ENCODE data around the gene PDE3B. TPM values are rescaled to one million over a fixed set of nuclear protein-coding genes. Genes with fewer than 3 reads are reported as not detected.

The PDE3B gene
- total RNA-seq, 1 experiment from 2014 or later, result 6.7 TPM

DNA sequence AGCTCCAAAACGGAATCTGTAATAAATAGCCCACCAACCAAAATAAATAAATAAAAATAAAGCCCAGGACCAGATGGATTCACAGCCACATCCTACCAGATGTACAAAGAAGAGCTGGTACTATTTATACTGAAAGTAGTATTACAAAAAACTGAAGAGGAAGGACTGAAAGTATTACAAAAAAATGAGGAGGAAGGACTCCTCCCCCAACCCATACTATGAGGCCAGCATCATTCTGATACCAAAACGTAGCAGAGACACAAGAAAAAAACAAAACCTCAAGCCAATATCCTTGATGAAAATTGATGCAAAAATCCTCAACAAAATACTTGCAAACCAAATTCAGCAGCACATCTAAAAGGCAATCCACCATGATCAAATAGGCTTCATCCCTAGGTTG, 183.0 kb downstream of the PDE3B start:
- H2AFZ ChIP-seq (ENCODE audit: low read depth, low read length, poor library complexity, severe bottlenecking), result no peak overlapping the region
- ChIA-PET RAD21 (ENCODE audit: low non-redundant PET in 1 of 2, low total read pairs in 2 of 2, uncharacterized antibody in 2 of 2, unreplicated experiment in 2 of 2) (no interaction called here), POLR2A (no interaction called here), CTCF (no interaction called here)
- BruUV-seq (replicated peaks), result no TSS peak
- H3K4me2 ChIP-seq (ENCODE audit: low read length), result no peak overlapping the region
- no peaks in the 10 kb centered on the region for H3K27me3 ChIP-seq (ENCODE audit: insufficient read depth, low read length)
- no peak overlapping the region for H3K4me3 ChIP-seq (replicated peaks in 1 of 2; ENCODE audit: low read depth in 1 of 2, low read length in 2 of 2)
- H3K9ac ChIP-seq (ENCODE audit: low read length), result no peak overlapping the region
- no peaks in the 10 kb centered on the region for H4K20me1 ChIP-seq (ENCODE audit: insufficient read depth)
- intact Hi-C loops (cut with micrococcal nuclease), result no loop called here
- H3K4me1 ChIP-seq (ENCODE audit: control insufficient read depth in 1 of 2, insufficient read depth in 2 of 2, low read length in 2 of 2), result no peaks in the 10 kb centered on the region
- DNase-seq (ENCODE audit: low read depth, low spot score) (no peak), ATAC-seq (no peak)
- no peaks in the 10 kb centered on the region for H3K9me2 ChIP-seq (ENCODE audit: insufficient read depth)
- H3K79me2 ChIP-seq (ENCODE audit: insufficient read depth, low read length), result no peaks in the 10 kb centered on the region
- no peaks in the 10 kb centered on the region for H3K36me3 ChIP-seq (ENCODE audit: control insufficient read depth in 1 of 2, insufficient read depth in 2 of 2, low read length in 2 of 2)
- TF ChIP-seq, protein P1, sequence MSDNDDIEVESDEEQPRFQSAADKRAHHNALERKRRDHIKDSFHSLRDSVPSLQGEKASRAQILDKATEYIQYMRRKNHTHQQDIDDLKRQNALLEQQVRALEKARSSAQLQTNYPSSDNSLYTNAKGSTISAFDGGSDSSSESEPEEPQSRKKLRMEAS (IDR thresholded peaks at IDR 0.05), result no peak
- TF ChIP-seq SP1 (IDR thresholded peaks at IDR 0.05; ENCODE audit: low read depth) (no peak), POLR2AphosphoS5 (IDR thresholded peaks at IDR 0.05; ENCODE audit: low read depth, low read length) (no peak), EGR1 (IDR thresholded peaks at IDR 0.05; ENCODE audit: low read depth) (no peak), ZNF274 (IDR thresholded peaks at IDR 0.05; ENCODE audit: low read depth, low read length) (no peak), EZH2 (IDR thresholded peaks at IDR 0.05) (no peak), ELF1 (IDR thresholded peaks at IDR 0.05; ENCODE audit: borderline replicate concordance, low read depth) (no peak), ZFX (IDR thresholded peaks at IDR 0.05) (no peak)
- TF ChIP-seq, protein P2, sequence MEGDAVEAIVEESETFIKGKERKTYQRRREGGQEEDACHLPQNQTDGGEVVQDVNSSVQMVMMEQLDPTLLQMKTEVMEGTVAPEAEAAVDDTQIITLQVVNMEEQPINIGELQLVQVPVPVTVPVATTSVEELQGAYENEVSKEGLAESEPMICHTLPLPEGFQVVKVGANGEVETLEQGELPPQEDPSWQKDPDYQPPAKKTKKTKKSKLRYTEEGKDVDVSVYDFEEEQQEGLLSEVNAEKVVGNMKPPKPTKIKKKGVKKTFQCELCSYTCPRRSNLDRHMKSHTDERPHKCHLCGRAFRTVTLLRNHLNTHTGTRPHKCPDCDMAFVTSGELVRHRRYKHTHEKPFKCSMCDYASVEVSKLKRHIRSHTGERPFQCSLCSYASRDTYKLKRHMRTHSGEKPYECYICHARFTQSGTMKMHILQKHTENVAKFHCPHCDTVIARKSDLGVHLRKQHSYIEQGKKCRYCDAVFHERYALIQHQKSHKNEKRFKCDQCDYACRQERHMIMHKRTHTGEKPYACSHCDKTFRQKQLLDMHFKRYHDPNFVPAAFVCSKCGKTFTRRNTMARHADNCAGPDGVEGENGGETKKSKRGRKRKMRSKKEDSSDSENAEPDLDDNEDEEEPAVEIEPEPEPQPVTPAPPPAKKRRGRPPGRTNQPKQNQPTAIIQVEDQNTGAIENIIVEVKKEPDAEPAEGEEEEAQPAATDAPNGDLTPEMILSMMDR (IDR thresholded peaks at IDR 0.05 in 2 of 3, conservative IDR thresholded peaks at IDR 0.05 in 1 of 3; ENCODE audit: borderline replicate concordance in 1 of 3, insufficient read depth in 1 of 3, low read depth in 2 of 3, low read length in 2 of 3), result no peak
- TF ChIP-seq, protein P3, sequence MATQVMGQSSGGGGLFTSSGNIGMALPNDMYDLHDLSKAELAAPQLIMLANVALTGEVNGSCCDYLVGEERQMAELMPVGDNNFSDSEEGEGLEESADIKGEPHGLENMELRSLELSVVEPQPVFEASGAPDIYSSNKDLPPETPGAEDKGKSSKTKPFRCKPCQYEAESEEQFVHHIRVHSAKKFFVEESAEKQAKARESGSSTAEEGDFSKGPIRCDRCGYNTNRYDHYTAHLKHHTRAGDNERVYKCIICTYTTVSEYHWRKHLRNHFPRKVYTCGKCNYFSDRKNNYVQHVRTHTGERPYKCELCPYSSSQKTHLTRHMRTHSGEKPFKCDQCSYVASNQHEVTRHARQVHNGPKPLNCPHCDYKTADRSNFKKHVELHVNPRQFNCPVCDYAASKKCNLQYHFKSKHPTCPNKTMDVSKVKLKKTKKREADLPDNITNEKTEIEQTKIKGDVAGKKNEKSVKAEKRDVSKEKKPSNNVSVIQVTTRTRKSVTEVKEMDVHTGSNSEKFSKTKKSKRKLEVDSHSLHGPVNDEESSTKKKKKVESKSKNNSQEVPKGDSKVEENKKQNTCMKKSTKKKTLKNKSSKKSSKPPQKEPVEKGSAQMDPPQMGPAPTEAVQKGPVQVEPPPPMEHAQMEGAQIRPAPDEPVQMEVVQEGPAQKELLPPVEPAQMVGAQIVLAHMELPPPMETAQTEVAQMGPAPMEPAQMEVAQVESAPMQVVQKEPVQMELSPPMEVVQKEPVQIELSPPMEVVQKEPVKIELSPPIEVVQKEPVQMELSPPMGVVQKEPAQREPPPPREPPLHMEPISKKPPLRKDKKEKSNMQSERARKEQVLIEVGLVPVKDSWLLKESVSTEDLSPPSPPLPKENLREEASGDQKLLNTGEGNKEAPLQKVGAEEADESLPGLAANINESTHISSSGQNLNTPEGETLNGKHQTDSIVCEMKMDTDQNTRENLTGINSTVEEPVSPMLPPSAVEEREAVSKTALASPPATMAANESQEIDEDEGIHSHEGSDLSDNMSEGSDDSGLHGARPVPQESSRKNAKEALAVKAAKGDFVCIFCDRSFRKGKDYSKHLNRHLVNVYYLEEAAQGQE (IDR thresholded peaks at IDR 0.05; ENCODE audit: low read depth), result no peak
- H3K9me3 ChIP-seq (ENCODE audit: control insufficient read depth in 1 of 2, insufficient read depth in 1 of 2, low read depth in 1 of 2, low read length in 2 of 2), result no peaks in the 10 kb centered on the region
- H3K27ac ChIP-seq (ENCODE audit: low read depth, low read length), result no peak overlapping the region
